Hematopoietic multipotent progenitor cell treated with erythropoietin and hydrocortisone succinate and interleukin-3 and kit ligand, for 6 days (in vitro differentiated cells): ENCODE data around the gene FNIP2.
"Not testable (repeated sequence)": the region's sequence is repeated elsewhere in the genome, so short reads cannot be mapped to it uniquely, and the experiment has no call there.

ENCODE experiments used
- DNase-seq: peaks from one replicate; pipeline ENCODE4 v3.0.0-alpha.2; 2015

The FNIP2 gene

DNA sequence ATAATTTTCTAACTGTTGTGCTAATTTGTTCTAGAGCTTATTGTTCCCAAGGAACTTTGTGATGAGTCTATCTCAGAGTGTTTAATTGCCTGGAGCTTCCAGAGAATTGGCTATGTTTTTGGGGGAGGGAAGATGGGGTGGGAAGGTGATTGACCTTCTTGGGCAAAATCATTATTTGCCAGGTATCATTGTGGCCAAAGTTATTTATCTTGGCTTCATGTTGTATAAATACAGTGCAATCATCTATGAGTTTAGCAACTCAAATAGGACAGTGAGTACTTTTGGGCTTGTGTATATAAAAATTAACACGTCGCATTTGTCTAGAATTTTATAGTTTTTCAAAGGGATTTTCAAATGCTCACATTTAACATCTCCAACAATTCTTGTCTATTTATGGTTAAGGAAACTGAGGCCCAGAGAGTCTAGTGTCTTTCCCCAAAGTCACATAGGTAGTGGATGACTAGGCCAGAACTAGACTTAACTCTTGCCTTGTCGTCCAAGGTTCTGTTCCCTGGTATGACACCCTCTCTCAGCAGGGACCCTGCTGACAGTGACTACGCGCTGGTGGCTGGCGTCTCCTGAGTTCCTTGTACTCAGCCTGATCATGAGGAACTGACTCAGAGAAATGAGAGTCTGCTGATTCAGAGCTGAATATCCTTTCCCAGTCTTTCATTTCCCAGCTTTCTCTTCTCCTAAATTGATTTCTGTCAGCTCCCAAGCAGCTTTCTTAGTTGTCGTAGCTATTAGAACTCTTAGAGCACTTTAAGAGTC lies 27.7 kb downstream of the FNIP2 start:
- no peak for DNase-seq

- no peak for DNase-seq
These were observed 29.2 kb downstream of the FNIP2 start for GRCh38 chr4:158798062-158798461.

DNA sequence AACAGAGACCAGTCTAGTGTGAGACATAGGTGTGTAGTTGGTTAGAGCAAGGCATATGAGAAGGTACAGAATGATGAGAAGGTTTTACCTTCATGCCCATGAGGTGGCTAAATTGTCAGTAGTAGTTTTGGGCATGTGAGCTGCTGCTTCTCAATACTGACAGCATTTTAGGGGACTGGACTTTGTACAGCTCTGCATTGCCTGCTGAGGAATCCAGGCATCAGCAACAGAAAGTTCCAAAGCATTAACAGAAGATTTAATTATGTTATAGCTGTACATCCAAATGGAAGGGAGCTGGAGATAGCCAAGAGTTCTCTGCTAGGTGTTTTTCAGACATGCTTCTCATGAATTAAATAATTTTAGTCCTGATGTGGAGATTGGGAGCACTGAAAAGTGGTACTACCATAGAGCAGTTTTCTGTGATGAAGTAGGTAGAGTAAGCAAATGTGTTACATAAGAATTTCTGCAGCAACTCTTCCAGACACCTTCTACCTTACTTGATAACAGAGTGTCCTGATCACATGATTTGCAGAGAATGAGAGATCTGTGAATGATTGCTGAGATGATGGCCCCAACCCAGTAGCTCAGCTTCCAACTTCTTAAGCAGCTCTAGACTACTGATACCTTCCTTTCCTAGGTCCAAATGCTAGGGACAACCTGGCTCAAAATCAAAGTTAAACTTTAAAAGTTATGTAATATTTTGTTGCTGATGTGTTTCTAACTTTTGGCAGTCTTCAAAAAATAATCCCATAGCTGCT lies 30.4 kb downstream of the FNIP2 start:
- no peak for DNase-seq

GRCh38 chr4:158799856-158800255 lies 31.0 kb downstream of the FNIP2 start:
- no peak for DNase-seq

DNA sequence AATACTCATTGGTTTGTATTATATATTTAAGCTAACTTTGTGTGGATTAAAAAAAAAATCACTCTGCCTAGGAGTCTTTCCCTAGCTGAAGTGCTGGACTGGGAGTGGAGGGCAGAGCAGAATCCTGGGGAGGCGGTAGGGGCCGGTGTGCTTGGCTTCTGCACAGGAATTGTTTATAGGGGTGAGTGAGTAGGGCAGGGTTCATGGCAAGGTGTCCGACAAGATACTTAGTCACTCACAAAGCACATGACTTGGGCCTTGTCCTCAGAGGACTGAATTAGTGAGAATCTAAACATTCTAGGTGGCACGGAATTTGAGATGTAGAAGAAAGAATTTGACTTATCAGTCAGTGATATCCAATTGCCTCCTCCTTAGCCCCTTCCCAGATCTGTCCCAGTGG lies 32.2 kb downstream of the FNIP2 start:
- no peak for DNase-seq

GRCh38 chr4:158801677-158802076 lies 32.9 kb downstream of the FNIP2 start:
- DNase-seq: no peak

GRCh38 chr4:158802914-158803313 lies 34.1 kb downstream of the FNIP2 start:
- no peak for DNase-seq

DNA sequence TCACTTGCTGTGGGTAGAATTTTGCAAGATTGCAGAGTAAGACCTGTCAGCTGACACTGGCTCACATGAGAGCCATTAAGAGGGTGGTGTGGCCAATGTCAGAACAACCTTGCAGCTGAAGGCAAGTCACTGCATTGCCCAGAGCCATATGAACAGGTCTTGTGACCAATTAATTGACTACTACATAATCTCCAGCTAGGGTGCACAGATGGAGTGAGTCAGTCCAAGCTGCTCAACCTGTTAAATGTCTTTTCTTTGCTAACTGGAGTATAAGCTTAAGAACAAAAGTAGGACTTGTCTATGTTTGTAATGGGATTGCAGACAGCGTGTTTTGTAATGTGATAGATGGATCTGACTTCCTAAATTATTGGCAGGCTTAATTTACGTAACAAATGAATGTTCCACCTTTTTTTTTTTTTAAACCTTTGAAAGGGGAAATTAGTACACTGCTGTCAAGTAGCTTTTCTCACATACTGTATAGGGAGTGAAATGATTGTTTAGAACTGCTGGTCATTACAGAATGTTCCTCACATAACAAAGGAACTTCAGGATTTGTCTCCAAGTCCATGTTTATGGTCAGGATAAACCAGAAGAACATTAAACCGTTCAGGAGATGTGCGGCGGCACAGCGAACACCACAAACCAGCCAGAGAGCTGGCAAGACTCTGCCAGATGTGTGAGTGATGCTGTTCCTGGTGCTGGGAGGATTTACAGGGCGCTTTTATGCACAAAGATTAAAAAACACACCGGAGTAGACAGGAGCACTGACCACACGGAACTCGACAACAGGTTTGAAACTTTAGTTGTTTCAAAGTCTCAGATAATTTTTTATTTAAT lies 37.0 kb downstream of the FNIP2 start:
- peak; percentile 79 for DNase-seq

- DNase-seq: peak; percentile 52
These were observed 38.9 kb downstream of the FNIP2 start for GRCh38 chr4:158807691-158808090.

DNA sequence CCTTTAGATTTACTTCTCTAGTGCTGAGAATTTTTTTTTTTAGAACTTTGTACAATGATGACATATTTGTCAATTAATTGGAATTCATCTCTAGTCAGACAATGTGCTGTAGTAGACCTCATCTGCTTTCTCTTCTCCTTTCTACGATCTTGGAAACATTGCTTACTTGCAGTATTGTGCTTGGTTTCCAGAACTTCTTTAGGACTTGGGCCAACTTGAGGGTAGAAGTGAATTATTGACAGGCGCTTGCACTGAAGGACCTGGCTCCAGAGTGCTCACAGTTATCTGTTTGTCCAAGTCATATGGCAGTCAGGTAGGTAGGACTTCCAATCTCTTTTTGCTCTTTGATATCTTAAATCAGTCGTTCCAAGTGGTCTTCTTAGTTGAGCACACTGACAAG lies 39.6 kb downstream of the FNIP2 start:
- DNase-seq: no peak

- DNase-seq: not testable (repeated sequence)
These were observed 40.4 kb downstream of the FNIP2 start for GRCh38 chr4:158809208-158809607.

DNA sequence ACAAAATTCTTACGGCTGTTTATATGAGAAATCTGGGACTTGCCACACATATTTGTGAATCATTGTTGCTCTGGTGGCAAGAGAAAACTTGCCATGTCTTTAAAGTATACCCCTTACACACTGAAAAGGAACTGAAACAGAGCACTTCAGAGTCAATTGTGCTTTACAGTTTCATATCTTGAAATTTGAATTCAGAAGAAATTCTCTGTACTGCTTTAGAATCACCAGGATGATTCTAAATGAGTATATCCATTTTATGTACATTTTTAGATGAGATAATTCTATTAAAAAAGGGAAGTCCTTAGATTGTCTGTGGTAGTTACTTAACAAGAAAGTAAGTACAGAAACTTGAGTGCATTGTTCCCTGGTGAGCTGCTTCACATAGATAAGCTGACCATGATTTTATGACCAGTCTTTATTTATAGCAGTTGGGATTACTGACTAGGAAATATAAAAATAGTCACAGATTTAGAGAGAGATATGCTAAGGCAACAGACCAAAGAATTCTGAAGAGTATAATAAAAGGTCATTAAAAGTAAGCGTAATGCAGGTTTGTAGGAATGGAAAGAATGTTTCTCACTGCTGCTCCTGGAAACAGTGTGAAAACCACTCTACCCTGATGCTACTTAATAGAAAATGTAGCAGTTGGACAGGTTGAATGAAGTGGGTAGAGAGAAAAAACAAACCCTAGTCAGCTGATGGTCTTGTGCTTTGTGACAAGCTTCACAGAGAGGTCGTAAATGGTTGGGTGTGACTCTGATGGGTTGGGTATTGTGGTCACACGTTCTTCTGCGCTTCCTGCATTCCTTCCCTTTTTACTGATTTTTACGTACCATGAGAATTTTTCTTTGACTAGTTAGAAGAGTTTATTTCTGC lies 41.0 kb downstream of the FNIP2 start:
- DNase-seq: peak; percentile 82

DNA sequence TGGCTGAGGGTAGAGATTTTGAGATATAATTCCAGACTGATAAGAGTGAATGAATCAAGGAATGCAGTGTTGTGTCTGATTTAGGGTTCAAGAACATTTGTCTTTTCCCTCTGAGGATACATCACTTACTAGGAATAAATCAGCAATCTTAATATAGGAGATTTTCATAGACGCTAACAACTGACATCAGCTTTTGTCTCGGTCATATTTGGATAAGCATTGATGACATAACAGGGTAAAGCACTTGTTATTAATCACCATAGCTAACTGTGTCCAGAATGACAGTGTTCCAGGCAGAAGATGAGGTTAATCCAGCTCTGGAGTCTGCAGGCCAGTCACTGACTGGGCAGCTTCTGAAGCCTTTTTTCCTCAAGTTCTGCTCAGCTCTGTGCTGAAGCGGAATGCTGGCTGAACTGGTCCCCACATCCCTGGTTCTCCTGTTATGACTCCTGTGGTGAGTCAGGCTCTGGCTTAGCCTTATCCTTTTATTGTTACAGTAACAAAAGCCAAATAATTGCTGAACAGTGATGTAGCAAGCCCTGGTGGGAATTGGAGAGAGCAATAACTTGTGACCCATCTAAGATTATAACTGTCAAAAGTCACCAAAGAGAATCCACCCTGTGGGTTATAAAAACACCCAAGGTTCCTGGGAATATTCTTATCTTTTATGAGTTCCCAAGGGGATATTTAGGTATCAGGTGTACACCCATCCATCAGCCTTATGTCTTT lies 41.8 kb downstream of the FNIP2 start:
- no peak for DNase-seq

GRCh38 chr4:158811216-158811540 lies 42.4 kb downstream of the FNIP2 start:
- DNase-seq: no peak

DNA sequence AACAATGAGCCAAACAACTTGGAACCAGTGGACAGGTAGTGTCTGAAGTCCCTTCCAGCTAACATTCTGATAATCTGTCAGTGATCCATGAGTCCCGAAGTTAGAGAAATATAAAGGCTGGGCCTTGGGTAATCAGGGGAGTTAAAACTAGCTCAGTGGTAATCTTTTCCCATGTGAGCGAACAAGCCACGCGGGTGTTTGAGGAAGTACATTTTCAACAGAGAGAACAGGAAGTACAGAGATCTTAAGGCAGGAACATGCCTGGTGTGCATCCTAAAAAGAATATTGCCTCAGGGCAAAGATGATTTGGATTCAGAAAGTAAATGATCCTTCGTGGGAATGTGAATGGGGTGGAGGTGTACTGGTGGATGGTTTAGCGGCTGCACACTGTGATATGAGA lies 42.9 kb downstream of the FNIP2 start:
- peak; percentile 78 for DNase-seq

DNA sequence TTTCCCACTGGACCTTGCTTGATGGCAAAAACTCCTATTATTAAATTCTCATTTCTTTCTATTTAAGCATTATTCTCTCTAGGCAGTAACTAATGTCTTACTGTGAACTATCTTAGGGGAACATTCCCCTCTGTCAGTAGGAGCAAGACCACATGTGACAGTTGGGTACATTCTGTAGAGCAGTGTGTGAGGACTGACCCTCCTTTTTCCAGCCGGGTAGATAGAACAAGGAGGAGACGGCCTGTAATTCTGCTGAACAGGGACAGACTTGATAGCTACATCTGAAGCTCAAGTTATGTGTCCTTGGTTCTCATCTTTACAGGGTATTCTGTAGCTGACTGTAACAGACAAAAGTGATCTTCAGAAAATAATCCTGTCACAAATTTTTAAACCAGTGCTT lies 43.3 kb downstream of the FNIP2 start:
- no peak for DNase-seq

DNA sequence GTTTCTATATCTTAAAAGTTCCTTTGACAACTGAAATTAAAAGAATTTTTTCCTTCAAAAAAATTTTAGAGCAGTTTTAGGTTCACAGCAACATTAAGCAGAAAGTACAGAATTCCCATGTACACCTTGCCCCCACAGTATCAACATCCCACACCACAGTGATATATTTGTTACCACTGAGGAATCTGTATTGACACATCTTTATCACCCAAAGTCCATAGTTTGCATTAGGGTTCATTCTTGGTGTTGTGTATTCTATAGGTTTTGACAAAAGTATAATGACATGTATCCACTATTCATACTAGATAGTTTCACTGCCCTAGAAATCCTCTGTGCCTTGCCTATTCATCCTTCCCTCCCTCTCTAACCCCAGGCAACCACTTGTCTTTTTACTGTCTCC lies 43.7 kb downstream of the FNIP2 start:
- DNase-seq: no peak

DNA sequence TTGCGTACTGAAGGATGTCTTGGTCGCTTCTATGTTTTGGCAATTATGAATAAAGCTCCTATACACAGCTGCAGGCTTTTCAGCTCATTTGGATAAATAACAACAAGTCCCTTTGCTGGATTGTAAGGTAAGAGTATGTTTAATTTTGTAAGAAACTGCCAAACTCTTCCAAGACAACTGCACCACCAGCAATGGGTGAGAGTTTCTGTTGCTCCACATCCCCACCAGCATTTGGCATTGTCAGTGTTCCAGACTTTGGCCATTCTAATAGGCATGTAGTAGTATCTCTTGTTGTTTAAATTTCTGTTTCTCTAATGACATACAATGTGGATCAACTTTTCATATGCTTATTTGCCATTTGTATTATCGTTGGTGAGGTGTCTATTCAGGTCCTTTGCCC lies 44.3 kb downstream of the FNIP2 start:
- DNase-seq: no peak

DNA sequence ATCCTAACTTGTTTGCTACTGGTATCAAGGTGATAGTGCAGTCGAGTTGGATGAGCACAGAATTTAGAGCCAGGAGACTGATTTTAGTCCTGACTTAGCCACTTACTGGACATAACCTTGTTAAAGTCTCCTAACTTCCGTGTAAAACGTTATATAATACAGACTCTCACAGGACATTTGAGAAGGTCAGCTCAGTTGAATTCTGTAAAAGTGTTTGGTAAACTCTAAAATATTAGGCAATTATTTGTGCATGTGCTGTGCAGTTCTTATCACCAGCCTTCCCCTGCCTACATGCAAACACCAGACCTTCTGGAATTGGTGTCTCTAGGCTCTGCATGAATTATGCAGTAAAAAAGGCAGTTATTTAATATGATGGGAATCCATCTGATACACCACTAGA lies 45.4 kb downstream of the FNIP2 start:
- no peak for DNase-seq

DNA sequence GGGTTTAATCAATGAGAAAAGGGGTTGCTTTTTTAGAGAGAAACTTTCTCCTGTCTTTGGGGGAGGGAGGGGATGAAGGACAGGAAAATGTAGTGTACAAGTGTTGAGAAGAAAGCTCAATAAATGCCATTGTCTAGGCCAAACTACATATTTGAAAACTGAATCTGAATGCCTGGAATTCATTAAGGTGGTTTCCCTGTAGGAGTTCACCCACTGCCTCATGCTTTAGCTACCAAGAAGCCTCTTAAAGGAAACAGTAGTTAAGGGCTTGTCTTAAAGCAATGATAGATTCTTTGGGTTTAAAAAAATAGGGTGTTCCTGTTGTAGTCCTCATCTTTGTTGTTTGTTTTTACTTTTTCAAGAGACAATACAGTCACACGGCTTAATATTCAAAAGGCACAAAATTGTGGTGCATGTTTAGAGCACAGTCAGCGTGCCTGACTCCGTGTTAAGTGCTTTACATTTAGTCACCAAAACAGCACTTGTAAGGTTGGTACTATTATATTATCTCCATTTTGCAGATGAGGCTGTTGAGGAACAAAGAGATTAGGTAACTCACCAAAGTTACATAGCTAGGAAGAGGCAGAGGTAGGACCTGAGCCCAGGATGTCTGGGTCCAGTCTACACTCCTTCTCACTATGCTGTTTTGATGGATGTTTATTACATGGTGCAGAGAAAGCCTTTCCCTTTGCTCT lies 46.0 kb downstream of the FNIP2 start:
- no peak for DNase-seq

DNA sequence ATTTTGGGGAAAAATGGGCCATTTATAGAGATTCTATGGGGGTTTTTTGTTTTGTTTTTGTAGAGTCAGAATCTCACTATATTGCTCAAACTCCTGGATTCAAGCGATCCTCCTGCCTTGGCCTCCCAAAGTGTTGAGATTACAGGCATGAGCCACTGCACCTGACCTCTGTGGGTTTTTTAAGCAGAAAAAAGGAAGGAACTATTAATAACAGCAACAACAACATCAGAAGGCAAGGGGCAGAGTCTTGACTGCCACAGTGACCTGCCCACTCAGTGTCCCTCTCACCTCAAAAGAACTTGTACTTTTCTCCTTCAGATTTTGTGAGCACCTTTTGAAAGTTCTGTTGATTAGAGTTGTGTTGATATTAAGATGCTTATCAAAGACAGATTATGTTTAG lies 48.1 kb downstream of the FNIP2 start:
- no peak for DNase-seq
